ENCODE measurements around the gene TACC2. TPM values are rescaled to one million over a fixed set of nuclear protein-coding genes. Genes with fewer than 3 reads are reported as not detected.
A peak's percentile ranks its signal among the peaks of the same experiment; 100 is the strongest.

Gene TACC2
- total RNA-seq, 1 experiment from 2014 or later = 8.8 TPM

- DNase-seq = peak; percentile 37
- no peaks in the 10 kb centered on the region for H3K36me3 ChIP-seq (replicated peaks; ENCODE audit: control insufficient read depth, insufficient read depth, low read length)
- H3K27me3 ChIP-seq (ENCODE audit: control insufficient read depth, insufficient read depth, low read length) = no peaks in the 10 kb centered on the region
- H3K4me3 ChIP-seq (ENCODE audit: insufficient read depth, low read depth, low read length) = no peak overlapping the region
Observed at GRCh38 chr10:122029499-122030199, 40.7 kb downstream of the TACC2 start.

GRCh38 chr10:122030200-122030552, 41.2 kb downstream of the TACC2 start:
- no peaks in the 10 kb centered on the region for H3K27me3 ChIP-seq (ENCODE audit: control insufficient read depth, insufficient read depth, low read length)
- no peak overlapping the region for H3K4me3 ChIP-seq (ENCODE audit: insufficient read depth, low read depth, low read length)
- no peaks in the 10 kb centered on the region for H3K36me3 ChIP-seq (replicated peaks; ENCODE audit: control insufficient read depth, insufficient read depth, low read length)
- no peak for DNase-seq

GRCh38 chr10:122033224-122033926, 44.4 kb downstream of the TACC2 start:
- Histone ChIP-seq H3K4me3 (ENCODE audit: insufficient read depth, low read depth, low read length) (no peak overlapping the region), H3K27me3 (ENCODE audit: control insufficient read depth, insufficient read depth, low read length) (no peaks in the 10 kb centered on the region), H3K36me3 (replicated peaks; ENCODE audit: control insufficient read depth, insufficient read depth, low read length) (no peaks in the 10 kb centered on the region)
- DNase-seq = no peak

GRCh38 chr10:122034149-122034756, 45.3 kb downstream of the TACC2 start:
- no peak for DNase-seq
- H3K36me3 ChIP-seq (replicated peaks; ENCODE audit: control insufficient read depth, insufficient read depth, low read length) = no peaks in the 10 kb centered on the region
- H3K4me3 ChIP-seq (ENCODE audit: insufficient read depth, low read depth, low read length) = no peak overlapping the region
- no peaks in the 10 kb centered on the region for H3K27me3 ChIP-seq (ENCODE audit: control insufficient read depth, insufficient read depth, low read length)

- no peak overlapping the region for H3K4me3 ChIP-seq (ENCODE audit: insufficient read depth, low read depth, low read length)
- no peaks in the 10 kb centered on the region for H3K27me3 ChIP-seq (ENCODE audit: control insufficient read depth, insufficient read depth, low read length)
- H3K36me3 ChIP-seq (replicated peaks; ENCODE audit: control insufficient read depth, insufficient read depth, low read length) = no peaks in the 10 kb centered on the region
- DNase-seq = no peak
Observed at GRCh38 chr10:122040786-122041185, 51.8 kb downstream of the TACC2 start.

GRCh38 chr10:122042836-122043235, 53.9 kb downstream of the TACC2 start:
- no peaks in the 10 kb centered on the region for H3K27me3 ChIP-seq (ENCODE audit: control insufficient read depth, insufficient read depth, low read length)
- no peaks in the 10 kb centered on the region for H3K36me3 ChIP-seq (replicated peaks; ENCODE audit: control insufficient read depth, insufficient read depth, low read length)
- no peak overlapping the region for H3K4me3 ChIP-seq (ENCODE audit: insufficient read depth, low read depth, low read length)
- DNase-seq = no peak

GRCh38 chr10:122044045-122044661, 55.2 kb downstream of the TACC2 start:
- Histone ChIP-seq H3K4me3 (ENCODE audit: insufficient read depth, low read depth, low read length) (no peak overlapping the region), H3K36me3 (replicated peaks; ENCODE audit: control insufficient read depth, insufficient read depth, low read length) (no peaks in the 10 kb centered on the region), H3K27me3 (ENCODE audit: control insufficient read depth, insufficient read depth, low read length) (no peaks in the 10 kb centered on the region)
- DNase-seq = peak; percentile 59

GRCh38 chr10:122044713-122045112, 55.8 kb downstream of the TACC2 start:
- Histone ChIP-seq H3K36me3 (replicated peaks; ENCODE audit: control insufficient read depth, insufficient read depth, low read length) (no peaks in the 10 kb centered on the region), H3K4me3 (ENCODE audit: insufficient read depth, low read depth, low read length) (no peak overlapping the region), H3K27me3 (ENCODE audit: control insufficient read depth, insufficient read depth, low read length) (no peaks in the 10 kb centered on the region)
- peak; percentile 49 for DNase-seq

GRCh38 chr10:122045212-122045611, 56.2 kb downstream of the TACC2 start:
- Histone ChIP-seq H3K4me3 (ENCODE audit: insufficient read depth, low read depth, low read length) (no peak overlapping the region), H3K36me3 (replicated peaks; ENCODE audit: control insufficient read depth, insufficient read depth, low read length) (no peaks in the 10 kb centered on the region), H3K27me3 (ENCODE audit: control insufficient read depth, insufficient read depth, low read length) (no peaks in the 10 kb centered on the region)
- DNase-seq = no peak

GRCh38 chr10:122047560-122047959, 58.6 kb downstream of the TACC2 start:
- no peaks in the 10 kb centered on the region for H3K27me3 ChIP-seq (ENCODE audit: control insufficient read depth, insufficient read depth, low read length)
- H3K36me3 ChIP-seq (replicated peaks; ENCODE audit: control insufficient read depth, insufficient read depth, low read length) = no peaks in the 10 kb centered on the region
- H3K4me3 ChIP-seq (ENCODE audit: insufficient read depth, low read depth, low read length) = no peak overlapping the region
- DNase-seq = no peak

- DNase-seq = no peak
- no peak overlapping the region for H3K4me3 ChIP-seq (ENCODE audit: insufficient read depth, low read depth, low read length)
- no peaks in the 10 kb centered on the region for H3K27me3 ChIP-seq (ENCODE audit: control insufficient read depth, insufficient read depth, low read length)
- H3K36me3 ChIP-seq (replicated peaks; ENCODE audit: control insufficient read depth, insufficient read depth, low read length) = no peaks in the 10 kb centered on the region
Observed at GRCh38 chr10:122049076-122049475, 60.1 kb downstream of the TACC2 start.

GRCh38 chr10:122050311-122050710, 61.3 kb downstream of the TACC2 start:
- DNase-seq = no peak
- Histone ChIP-seq H3K27me3 (ENCODE audit: control insufficient read depth, insufficient read depth, low read length) (no peaks in the 10 kb centered on the region), H3K4me3 (ENCODE audit: insufficient read depth, low read depth, low read length) (no peak overlapping the region), H3K36me3 (replicated peaks; ENCODE audit: control insufficient read depth, insufficient read depth, low read length) (no peaks in the 10 kb centered on the region)

GRCh38 chr10:122050811-122051210, 61.8 kb downstream of the TACC2 start:
- no peak for DNase-seq
- Histone ChIP-seq H3K36me3 (replicated peaks; ENCODE audit: control insufficient read depth, insufficient read depth, low read length) (no peaks in the 10 kb centered on the region), H3K27me3 (ENCODE audit: control insufficient read depth, insufficient read depth, low read length) (no peaks in the 10 kb centered on the region), H3K4me3 (ENCODE audit: insufficient read depth, low read depth, low read length) (no peak overlapping the region)

GRCh38 chr10:122051609-122052385, 62.8 kb downstream of the TACC2 start:
- Histone ChIP-seq H3K4me3 (ENCODE audit: insufficient read depth, low read depth, low read length) (no peak overlapping the region), H3K27me3 (ENCODE audit: control insufficient read depth, insufficient read depth, low read length) (no peaks in the 10 kb centered on the region), H3K36me3 (replicated peaks; ENCODE audit: control insufficient read depth, insufficient read depth, low read length) (no peaks in the 10 kb centered on the region)
- peak; percentile 79 for DNase-seq
